ENCODE measurements around the gene COL21A1.

COL21A1 gene

GRCh38 chr6:56140090-56140489 lies 107.3 kb downstream of the COL21A1 start:
- ATAC-seq (replicated peaks; ENCODE audit: extremely low read depth, poor library complexity, severe bottlenecking) (no peak), DNase-seq (ENCODE audit: low spot score in 2 of 2) (no peak)
- no peaks in the 10 kb centered on the region for H3K4me1 Mint-ChIP-seq
- H3K27me3 Mint-ChIP-seq: no peaks in the 10 kb centered on the region
- peaks cover 18% of the 10 kb centered on the region for H3K9me3 Mint-ChIP-seq
- no peak overlapping the region for H3K4me3 Mint-ChIP-seq
- no peak overlapping the region for H3K27ac Mint-ChIP-seq (ENCODE audit: low read depth)
- no peaks in the 10 kb centered on the region for H3K36me3 Mint-ChIP-seq (ENCODE audit: insufficient read depth)

GRCh38 chr6:56115715-56116114 lies 131.7 kb downstream of the COL21A1 start:
- ATAC-seq (replicated peaks; ENCODE audit: extremely low read depth, poor library complexity, severe bottlenecking) (no peak), DNase-seq (ENCODE audit: low spot score in 2 of 2) (no peak)
- Mint-ChIP-seq H3K27ac (ENCODE audit: low read depth) (no peak overlapping the region), H3K9me3 (peaks cover 28% of the 10 kb centered on the region), H3K27me3 (no peaks in the 10 kb centered on the region), H3K4me3 (no peak overlapping the region), H3K36me3 (ENCODE audit: insufficient read depth) (no peaks in the 10 kb centered on the region), H3K4me1 (no peaks in the 10 kb centered on the region)

GRCh38 chr6:56109149-56109548 lies 138.2 kb downstream of the COL21A1 start:
- no peaks in the 10 kb centered on the region for H3K4me1 Mint-ChIP-seq
- no peak overlapping the region for H3K4me3 Mint-ChIP-seq
- no peak for ATAC-seq (replicated peaks; ENCODE audit: extremely low read depth, poor library complexity, severe bottlenecking)
- no peak for DNase-seq (ENCODE audit: low spot score in 2 of 2)
- peaks cover 17% of the 10 kb centered on the region for H3K9me3 Mint-ChIP-seq
- no peaks in the 10 kb centered on the region for H3K27me3 Mint-ChIP-seq
- no peaks in the 10 kb centered on the region for H3K36me3 Mint-ChIP-seq (ENCODE audit: insufficient read depth)
- H3K27ac Mint-ChIP-seq (ENCODE audit: low read depth): no peak overlapping the region

GRCh38 chr6:56106231-56106630 lies 141.1 kb downstream of the COL21A1 start:
- H3K9me3 Mint-ChIP-seq: peaks cover 17% of the 10 kb centered on the region
- ATAC-seq (replicated peaks; ENCODE audit: extremely low read depth, poor library complexity, severe bottlenecking): no peak
- no peak for DNase-seq (ENCODE audit: low spot score in 2 of 2)
- H3K27me3 Mint-ChIP-seq: no peaks in the 10 kb centered on the region
- no peak overlapping the region for H3K27ac Mint-ChIP-seq (ENCODE audit: low read depth)
- H3K4me3 Mint-ChIP-seq: no peak overlapping the region
- no peaks in the 10 kb centered on the region for H3K4me1 Mint-ChIP-seq
- no peaks in the 10 kb centered on the region for H3K36me3 Mint-ChIP-seq (ENCODE audit: insufficient read depth)

GRCh38 chr6:56104591-56104990 lies 142.8 kb downstream of the COL21A1 start:
- Mint-ChIP-seq H3K27ac (ENCODE audit: low read depth) (no peak overlapping the region), H3K4me3 (no peak overlapping the region), H3K27me3 (no peaks in the 10 kb centered on the region), H3K9me3 (peaks cover 19% of the 10 kb centered on the region), H3K36me3 (ENCODE audit: insufficient read depth) (no peaks in the 10 kb centered on the region), H3K4me1 (no peaks in the 10 kb centered on the region)
- DNase-seq (ENCODE audit: low spot score in 2 of 2) (no peak), ATAC-seq (replicated peaks; ENCODE audit: extremely low read depth, poor library complexity, severe bottlenecking) (no peak)

- Mint-ChIP-seq H3K4me3 (no peak overlapping the region), H3K36me3 (ENCODE audit: insufficient read depth) (no peaks in the 10 kb centered on the region), H3K27me3 (no peaks in the 10 kb centered on the region), H3K4me1 (no peaks in the 10 kb centered on the region), H3K9me3 (peaks cover 17% of the 10 kb centered on the region), H3K27ac (ENCODE audit: low read depth) (no peak overlapping the region)
- ATAC-seq (replicated peaks; ENCODE audit: extremely low read depth, poor library complexity, severe bottlenecking): no peak
- no peak for DNase-seq (ENCODE audit: low spot score in 2 of 2)
Observed at GRCh38 chr6:56102216-56102615, 145.2 kb downstream of the COL21A1 start.

GRCh38 chr6:56101141-56101553 lies 146.2 kb downstream of the COL21A1 start:
- H3K36me3 Mint-ChIP-seq (ENCODE audit: insufficient read depth): no peaks in the 10 kb centered on the region
- no peaks in the 10 kb centered on the region for H3K27me3 Mint-ChIP-seq
- H3K27ac Mint-ChIP-seq (ENCODE audit: low read depth): no peak overlapping the region
- ATAC-seq (replicated peaks; ENCODE audit: extremely low read depth, poor library complexity, severe bottlenecking): no peak
- H3K4me3 Mint-ChIP-seq: no peak overlapping the region
- DNase-seq (ENCODE audit: low spot score in 2 of 2): no peak
- no peaks in the 10 kb centered on the region for H3K4me1 Mint-ChIP-seq
- H3K9me3 Mint-ChIP-seq: peaks cover 14% of the 10 kb centered on the region

- DNase-seq (ENCODE audit: low spot score in 2 of 2) (no peak), ATAC-seq (replicated peaks; ENCODE audit: extremely low read depth, poor library complexity, severe bottlenecking) (no peak)
- H3K27me3 Mint-ChIP-seq: no peaks in the 10 kb centered on the region
- peaks cover 30% of the 10 kb centered on the region for H3K9me3 Mint-ChIP-seq
- no peaks in the 10 kb centered on the region for H3K4me1 Mint-ChIP-seq
- H3K36me3 Mint-ChIP-seq (ENCODE audit: insufficient read depth): no peaks in the 10 kb centered on the region
- no peak overlapping the region for H3K4me3 Mint-ChIP-seq
- no peak overlapping the region for H3K27ac Mint-ChIP-seq (ENCODE audit: low read depth)
Observed at GRCh38 chr6:56096946-56097621, 150.3 kb downstream of the COL21A1 start.

GRCh38 chr6:56096541-56096940 lies 150.8 kb downstream of the COL21A1 start:
- peaks cover 30% of the 10 kb centered on the region for H3K9me3 Mint-ChIP-seq
- H3K4me3 Mint-ChIP-seq: no peak overlapping the region
- no peaks in the 10 kb centered on the region for H3K27me3 Mint-ChIP-seq
- DNase-seq (ENCODE audit: low spot score in 2 of 2) (no peak), ATAC-seq (replicated peaks; ENCODE audit: extremely low read depth, poor library complexity, severe bottlenecking) (no peak)
- H3K4me1 Mint-ChIP-seq: no peaks in the 10 kb centered on the region
- H3K27ac Mint-ChIP-seq (ENCODE audit: low read depth): no peak overlapping the region
- no peaks in the 10 kb centered on the region for H3K36me3 Mint-ChIP-seq (ENCODE audit: insufficient read depth)

GRCh38 chr6:56093776-56094175 lies 153.6 kb downstream of the COL21A1 start:
- no peak for ATAC-seq (replicated peaks; ENCODE audit: extremely low read depth, poor library complexity, severe bottlenecking)
- peaks cover 18% of the 10 kb centered on the region for H3K9me3 Mint-ChIP-seq
- H3K27ac Mint-ChIP-seq (ENCODE audit: low read depth): no peak overlapping the region
- no peaks in the 10 kb centered on the region for H3K4me1 Mint-ChIP-seq
- H3K4me3 Mint-ChIP-seq: no peak overlapping the region
- DNase-seq (ENCODE audit: low spot score in 2 of 2): no peak
- H3K27me3 Mint-ChIP-seq: no peaks in the 10 kb centered on the region
- H3K36me3 Mint-ChIP-seq (ENCODE audit: insufficient read depth): no peaks in the 10 kb centered on the region

- Mint-ChIP-seq H3K27me3 (no peaks in the 10 kb centered on the region), H3K9me3 (peaks cover 24% of the 10 kb centered on the region), H3K4me3 (no peak overlapping the region), H3K36me3 (ENCODE audit: insufficient read depth) (no peaks in the 10 kb centered on the region), H3K27ac (ENCODE audit: low read depth) (no peak overlapping the region), H3K4me1 (no peaks in the 10 kb centered on the region)
- ATAC-seq (replicated peaks; ENCODE audit: extremely low read depth, poor library complexity, severe bottlenecking): no peak
- no peak for DNase-seq (ENCODE audit: low spot score in 2 of 2)
Observed at GRCh38 chr6:56091159-56091869, 156.1 kb downstream of the COL21A1 start.

GRCh38 chr6:56088641-56089040 lies 158.7 kb downstream of the COL21A1 start:
- Mint-ChIP-seq H3K9me3 (peaks cover 11% of the 10 kb centered on the region), H3K36me3 (ENCODE audit: insufficient read depth) (no peaks in the 10 kb centered on the region), H3K27me3 (no peaks in the 10 kb centered on the region), H3K4me1 (no peaks in the 10 kb centered on the region), H3K4me3 (no peak overlapping the region), H3K27ac (ENCODE audit: low read depth) (no peak overlapping the region)
- DNase-seq (ENCODE audit: low spot score in 2 of 2) (no peak), ATAC-seq (replicated peaks; ENCODE audit: extremely low read depth, poor library complexity, severe bottlenecking) (no peak)

GRCh38 chr6:56087421-56087820 lies 160.0 kb downstream of the COL21A1 start:
- ATAC-seq (replicated peaks; ENCODE audit: extremely low read depth, poor library complexity, severe bottlenecking) (no peak), DNase-seq (ENCODE audit: low spot score in 2 of 2) (no peak)
- H3K27me3 Mint-ChIP-seq: no peaks in the 10 kb centered on the region
- no peak overlapping the region for H3K4me3 Mint-ChIP-seq
- H3K4me1 Mint-ChIP-seq: no peaks in the 10 kb centered on the region
- peaks cover 11% of the 10 kb centered on the region for H3K9me3 Mint-ChIP-seq
- H3K36me3 Mint-ChIP-seq (ENCODE audit: insufficient read depth): no peaks in the 10 kb centered on the region
- no peak overlapping the region for H3K27ac Mint-ChIP-seq (ENCODE audit: low read depth)
